Activated naive CD4-positive, alpha-beta T cell treated with anti-CD3 and anti-CD28 coated beads, Interleukin-2, amount 50 U/mL, for 72 hours (primary cell): ENCODE measurements around the gene MSI1. TPM values are rescaled to one million over a fixed set of nuclear protein-coding genes. Genes with fewer than 3 reads are reported as not detected.

Source experiments
- ATAC-seq, 2 donors: fragments of 150-1000 bp; cut with Tn5 transposase; 2 replicates each; pipeline ENCODE4 v1.10.0; 2021; ENCODE audit warnings: mild to moderate bottlenecking in 2 of 2, moderate library complexity in 2 of 2
- DNase-seq, 2 donors: peaks; one replicate each; pipeline ENCODE4 v3.0.0; 2021 to 2022; ENCODE audit warnings: low spot score in 2 of 2
- H3K27ac Mint-ChIP-seq, 2 donors: one replicate each; pipeline ENCODE4 v1.8.0; 2022; ENCODE audit warnings: mild to moderate bottlenecking in 2 of 2, mixed read lengths in 2 of 2
- H3K36me3 Mint-ChIP-seq, 2 donors: one replicate each; pipeline ENCODE4 v1.8.0; 2022; ENCODE audit warnings: mixed read lengths in 2 of 2
- H3K9me3 Mint-ChIP-seq, 2 donors: one replicate each; pipeline ENCODE4 v1.8.0; 2022; ENCODE audit warnings: mixed read lengths in 2 of 2
- total RNA-seq, 2 donors: library from RNA; stranded (reverse); gene quantifications; one replicate each; pipeline ENCODE4 v1.2.3, GENCODE V29; 2022

The MSI1 gene
- under 1 TPM in 1 of 2 donors, not detected in 1; 0.51 TPM for total RNA-seq

GRCh38 chr12:120368789-120369602 lies at the start of gene MSI1:
TSS of gene MSI1 (minus strand) at chr12:120369164. CDS start at chr12:120369091, 73 bp downstream.
- ATAC-seq: peak in 1 of 2 donors; percentile 41
- DNase-seq: no peak

GRCh38 chr12:120417917-120418580 lies 49.1 kb upstream of the MSI1 start:
- Mint-ChIP-seq H3K9me3 (no peaks in the 10 kb centered on the region), H3K27ac (no peak overlapping the region), H3K36me3 (no peaks in the 10 kb centered on the region)
- ATAC-seq (no peak), DNase-seq (no peak)

More at GRCh38 chr12:120368789-120369602, at the start of gene MSI1:
- no peak within 1 kb of the TSS for H3K27ac Mint-ChIP-seq
- no peaks in the 10 kb centered on the region for H3K36me3 Mint-ChIP-seq
- no peaks in the 10 kb centered on the region for H3K9me3 Mint-ChIP-seq

GRCh38 chr12:120416490-120417216 lies 47.7 kb upstream of the MSI1 start:
- DNase-seq (no peak), ATAC-seq (no peak)
- Mint-ChIP-seq H3K27ac (no peak overlapping the region), H3K36me3 (no peaks in the 10 kb centered on the region), H3K9me3 (no peaks in the 10 kb centered on the region)

GRCh38 chr12:120413901-120414695 lies 45.1 kb upstream of the MSI1 start:
- Mint-ChIP-seq H3K9me3 (no peaks in the 10 kb centered on the region), H3K36me3 (no peaks in the 10 kb centered on the region), H3K27ac (no peak overlapping the region)
- no peak for ATAC-seq
- DNase-seq: no peak

GRCh38 chr12:120412421-120412820 lies 43.5 kb upstream of the MSI1 start:
- no peaks in the 10 kb centered on the region for H3K9me3 Mint-ChIP-seq
- no peaks in the 10 kb centered on the region for H3K36me3 Mint-ChIP-seq
- no peak overlapping the region for H3K27ac Mint-ChIP-seq
- no peak for DNase-seq
- no peak for ATAC-seq

GRCh38 chr12:120408771-120409170 lies 39.8 kb upstream of the MSI1 start:
- Mint-ChIP-seq H3K27ac (no peak overlapping the region), H3K9me3 (no peaks in the 10 kb centered on the region), H3K36me3 (no peaks in the 10 kb centered on the region)
- DNase-seq: no peak
- no peak for ATAC-seq

- Mint-ChIP-seq H3K36me3 (no peaks in the 10 kb centered on the region), H3K9me3 (no peaks in the 10 kb centered on the region), H3K27ac (no peak overlapping the region)
- no peak for ATAC-seq
- DNase-seq: no peak
Observed at GRCh38 chr12:120406553-120406952, 37.6 kb upstream of the MSI1 start.

- Mint-ChIP-seq H3K36me3 (no peaks in the 10 kb centered on the region), H3K27ac (no peak overlapping the region), H3K9me3 (no peaks in the 10 kb centered on the region)
- ATAC-seq (no peak), DNase-seq (no peak)
Observed at GRCh38 chr12:120406069-120406468, 37.1 kb upstream of the MSI1 start.

GRCh38 chr12:120404271-120404670 lies 35.3 kb upstream of the MSI1 start:
- Mint-ChIP-seq H3K27ac (no peak overlapping the region), H3K36me3 (no peaks in the 10 kb centered on the region), H3K9me3 (no peaks in the 10 kb centered on the region)
- no peak for ATAC-seq
- no peak for DNase-seq

GRCh38 chr12:120403869-120404268 lies 34.9 kb upstream of the MSI1 start:
- H3K9me3 Mint-ChIP-seq: no peaks in the 10 kb centered on the region
- DNase-seq: no peak
- H3K27ac Mint-ChIP-seq: no peak overlapping the region
- ATAC-seq: no peak
- H3K36me3 Mint-ChIP-seq: no peaks in the 10 kb centered on the region

GRCh38 chr12:120402217-120402616 lies 33.3 kb upstream of the MSI1 start:
- H3K9me3 Mint-ChIP-seq: no peaks in the 10 kb centered on the region
- ATAC-seq (no peak), DNase-seq (no peak)
- H3K27ac Mint-ChIP-seq: no peak overlapping the region
- H3K36me3 Mint-ChIP-seq: no peaks in the 10 kb centered on the region

- Mint-ChIP-seq H3K27ac (no peak overlapping the region), H3K36me3 (no peaks in the 10 kb centered on the region), H3K9me3 (no peaks in the 10 kb centered on the region)
- peak; percentile 44 to 77 for ATAC-seq
- DNase-seq: no peak
Observed at GRCh38 chr12:120399531-120399930, 30.6 kb upstream of the MSI1 start.

- no peak for DNase-seq
- ATAC-seq: no peak
- Mint-ChIP-seq H3K36me3 (no peaks in the 10 kb centered on the region), H3K27ac (no peak overlapping the region), H3K9me3 (no peaks in the 10 kb centered on the region)
Observed at GRCh38 chr12:120397824-120398540, 29.0 kb upstream of the MSI1 start.

GRCh38 chr12:120394483-120395367 lies 25.8 kb upstream of the MSI1 start:
- no peak overlapping the region for H3K27ac Mint-ChIP-seq
- DNase-seq (no peak), ATAC-seq (no peak)
- no peaks in the 10 kb centered on the region for H3K9me3 Mint-ChIP-seq
- no peaks in the 10 kb centered on the region for H3K36me3 Mint-ChIP-seq

- H3K36me3 Mint-ChIP-seq: no peaks in the 10 kb centered on the region
- DNase-seq: no peak
- ATAC-seq: no peak
- no peaks in the 10 kb centered on the region for H3K9me3 Mint-ChIP-seq
- no peak overlapping the region for H3K27ac Mint-ChIP-seq
Observed at GRCh38 chr12:120390540-120391120, 21.7 kb upstream of the MSI1 start.
